HG02970 (cell line): ENCODE results near the gene ATP10B.

Experiments
- ATAC-seq: cut with Tn5 transposase; IDR thresholded peaks from one replicate; pipeline ENCODE4 v1.9.1; 2021; ENCODE audit warnings: mild to moderate bottlenecking, moderate library complexity, moderate number of reproducible peaks; ENCODE audit not compliant: unreplicated experiment, low FRiP score

ATP10B gene

DNA sequence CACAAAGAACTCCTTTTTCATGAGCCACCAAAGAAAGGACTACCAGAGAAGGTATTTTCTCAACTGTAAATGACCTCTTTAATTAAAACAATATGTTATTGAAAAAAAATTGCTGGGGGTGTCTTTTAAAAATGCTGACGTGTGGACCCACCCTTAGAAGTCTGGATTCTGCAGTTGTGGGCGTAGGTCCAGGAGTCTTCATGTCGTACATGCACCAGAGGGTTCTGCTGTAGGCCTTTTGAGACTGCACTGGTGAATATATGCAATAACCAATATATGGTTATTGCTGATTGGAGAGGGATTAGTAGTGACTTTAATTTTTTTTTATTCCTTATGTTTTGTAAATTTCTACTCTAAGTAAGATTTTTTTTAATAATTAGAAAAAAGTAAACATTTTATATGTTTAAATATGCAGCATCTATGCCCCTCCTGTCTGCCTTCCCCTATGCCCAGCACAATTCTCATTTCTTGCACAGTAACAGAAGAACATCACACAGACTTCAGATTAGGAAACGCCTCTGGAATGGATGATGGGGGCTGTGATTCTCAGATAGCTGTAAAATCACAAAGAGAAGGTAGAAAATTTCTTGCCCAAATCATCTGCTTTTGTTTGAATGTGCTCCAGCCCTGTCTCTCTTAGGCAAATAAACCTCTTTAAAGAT, 328.4 kb downstream of the ATP10B start:
- no peak for ATAC-seq

DNA sequence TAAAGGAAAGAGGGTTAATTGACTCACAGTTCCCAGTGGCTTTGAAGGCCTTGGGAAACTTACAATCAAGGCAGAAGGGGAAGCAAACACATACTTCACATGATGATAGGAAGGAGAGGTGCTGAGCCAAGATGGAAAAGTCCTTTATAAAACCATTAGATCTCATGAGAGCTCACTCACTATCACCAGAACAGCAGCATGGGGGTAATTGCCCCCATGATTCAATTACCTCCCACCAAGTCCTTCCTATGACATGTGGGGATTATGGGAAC, 330.7 kb downstream of the ATP10B start:
- ATAC-seq: no peak

DNA sequence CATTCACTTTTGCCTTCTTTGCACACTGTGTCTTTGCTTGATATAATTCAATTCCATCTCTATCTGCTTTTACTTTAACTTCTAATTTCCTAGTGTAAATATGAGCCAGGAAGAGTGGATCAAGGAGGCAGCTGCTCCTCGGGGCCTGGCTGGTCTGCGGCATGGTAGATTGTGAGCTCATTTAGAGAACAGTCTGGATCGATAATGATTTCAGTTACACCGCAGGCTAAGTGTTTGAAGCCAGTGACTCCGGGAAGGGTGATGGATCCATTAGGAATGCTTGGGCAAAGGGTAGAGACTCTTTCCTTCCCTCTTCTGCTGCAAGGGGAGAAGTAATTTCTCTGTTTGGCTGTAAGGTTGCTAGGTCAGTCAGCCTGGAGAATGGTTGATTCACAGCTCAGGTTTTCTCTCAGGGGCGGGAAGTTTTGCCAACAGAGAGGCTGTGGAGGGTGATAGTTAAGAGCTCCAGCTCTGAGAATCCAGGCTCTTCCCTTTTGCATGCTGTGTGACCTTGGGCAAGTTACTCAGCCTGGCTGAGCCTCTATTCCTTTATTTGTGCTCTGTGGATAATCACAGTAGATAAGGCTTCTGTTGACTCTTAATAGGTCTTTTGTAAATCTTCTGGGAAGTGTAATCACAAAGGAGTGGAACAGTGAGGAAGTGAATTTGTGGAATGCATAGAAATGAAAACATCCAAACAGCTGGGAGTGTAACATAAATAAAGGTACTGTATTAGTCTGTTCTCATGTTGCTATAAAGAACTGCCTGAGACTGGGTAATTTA, 331.2 kb downstream of the ATP10B start:
- no peak for ATAC-seq

DNA sequence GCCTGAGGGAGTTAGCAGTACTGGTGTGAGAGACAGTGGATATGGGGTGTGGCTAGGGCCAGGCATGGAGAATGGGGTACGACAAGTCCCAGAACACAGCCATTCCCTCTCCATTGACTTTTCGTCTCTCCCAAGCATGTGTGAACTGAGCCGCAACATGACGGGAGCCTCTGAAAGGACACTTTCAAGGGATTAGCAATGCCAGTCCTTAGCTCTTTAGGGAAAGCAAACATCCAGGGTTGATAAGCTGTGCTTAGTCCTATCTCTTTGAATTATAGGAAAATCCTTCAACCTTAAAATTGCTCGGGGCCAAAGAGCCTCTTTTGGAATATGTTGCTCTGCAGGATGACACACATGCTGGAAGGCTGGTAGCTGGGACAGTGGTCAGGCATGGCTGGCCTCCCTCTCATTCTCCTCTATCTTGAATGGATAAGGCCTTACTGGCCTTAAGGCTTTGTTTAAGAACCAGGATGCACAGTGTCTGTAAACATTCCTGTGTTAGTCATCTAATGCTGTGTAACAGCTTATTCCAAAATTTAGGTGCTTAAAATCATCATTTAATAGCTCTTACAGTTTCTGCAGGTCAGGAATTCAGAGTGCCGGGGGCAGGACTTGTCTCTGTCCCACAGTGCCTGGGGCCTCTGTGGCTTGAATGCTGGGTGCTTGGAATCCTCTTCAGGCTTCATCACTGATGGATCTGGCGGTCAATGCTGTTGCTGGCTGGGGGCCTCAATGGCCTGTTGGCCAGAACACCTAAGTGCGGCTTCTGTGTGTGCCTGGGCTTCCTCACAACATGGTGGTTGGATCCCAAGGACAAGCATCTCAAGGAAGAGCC, 335.1 kb downstream of the ATP10B start:
- no peak for ATAC-seq

DNA sequence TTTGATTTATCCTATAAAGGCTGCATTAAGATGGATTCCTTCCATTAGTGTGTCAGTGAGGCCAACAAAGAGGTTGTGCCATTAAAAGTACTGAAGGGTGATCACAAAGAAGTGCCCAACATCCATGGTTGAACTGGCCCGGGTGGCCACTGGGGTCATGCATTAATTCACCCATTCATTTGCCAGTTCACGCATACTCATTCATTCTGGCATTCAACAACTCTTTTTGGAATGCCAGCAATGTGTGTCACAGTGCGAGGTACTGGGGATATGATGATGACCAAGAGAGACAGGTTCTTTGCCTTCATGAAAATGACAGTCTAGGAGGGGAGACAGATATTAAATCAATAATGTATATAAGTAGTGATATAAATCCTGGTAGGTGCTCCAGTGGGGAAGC, 337.1 kb downstream of the ATP10B start:
- ATAC-seq: no peak

DNA sequence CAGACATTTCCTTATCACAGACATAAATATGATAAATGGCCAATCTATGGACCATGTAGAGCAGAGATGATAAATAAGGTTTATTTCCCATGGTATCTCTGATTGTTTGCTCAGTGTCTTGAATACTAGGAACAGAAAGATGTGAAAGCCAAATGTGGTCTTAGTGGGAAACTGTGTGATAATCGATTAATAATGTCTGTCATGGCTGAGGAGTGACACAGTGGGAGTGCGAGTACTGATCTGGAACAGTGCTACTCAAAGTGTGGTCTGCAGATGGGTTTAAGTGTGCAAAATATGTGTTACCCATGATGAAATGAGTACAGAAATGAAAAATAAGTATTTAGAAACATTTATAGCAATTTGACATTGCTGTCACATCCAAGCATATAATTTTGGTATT, 337.8 kb downstream of the ATP10B start:
- ATAC-seq: no peak

DNA sequence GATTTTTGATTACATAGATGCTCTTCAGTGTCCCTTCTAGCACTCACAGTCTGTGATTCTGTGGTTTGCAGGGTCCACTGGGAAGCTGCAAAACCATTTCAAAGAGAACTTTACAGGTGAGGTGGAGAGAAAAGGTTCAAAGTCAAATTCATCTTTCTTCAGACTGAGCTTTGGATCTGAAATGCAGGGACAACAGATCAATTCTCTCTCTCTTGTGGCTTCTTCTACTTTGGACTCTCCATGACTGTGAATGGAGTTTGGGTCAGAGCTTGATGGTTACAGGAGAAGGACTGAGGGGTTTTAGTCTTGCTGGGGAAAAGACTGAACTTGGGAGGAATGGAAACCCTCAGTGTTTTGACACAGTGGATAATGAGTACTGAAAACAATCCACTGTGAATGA, 338.5 kb downstream of the ATP10B start:
- no peak for ATAC-seq
